Eye (tissue), 1 donor: ENCODE data around the gene H6PD.

ENCODE experiments used
- DNase-seq: peaks from one replicate; pipeline ENCODE4 v3.0.0-alpha.2; 2015

Gene H6PD

DNA sequence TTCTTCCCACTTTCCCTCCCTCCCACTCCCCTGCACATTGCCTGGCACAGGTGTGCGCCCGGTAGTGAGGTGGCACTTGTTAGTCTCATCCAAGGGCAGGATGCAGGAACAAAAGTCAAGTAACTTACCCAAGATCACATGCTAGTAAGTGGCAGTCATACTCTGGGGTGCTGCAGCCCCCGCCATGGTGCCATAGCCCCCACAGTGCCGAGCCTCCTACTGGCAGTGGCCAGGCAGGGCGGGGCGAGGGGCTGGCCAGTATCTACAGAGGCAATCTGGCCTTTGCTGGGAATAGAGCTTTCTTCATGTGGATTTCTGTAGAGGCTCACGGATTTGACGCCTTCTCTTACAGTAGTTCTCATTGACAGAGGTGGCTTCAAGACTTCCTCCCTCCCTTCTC lies 26.9 kb downstream of the H6PD start:
- DNase-seq, result no peak

DNA sequence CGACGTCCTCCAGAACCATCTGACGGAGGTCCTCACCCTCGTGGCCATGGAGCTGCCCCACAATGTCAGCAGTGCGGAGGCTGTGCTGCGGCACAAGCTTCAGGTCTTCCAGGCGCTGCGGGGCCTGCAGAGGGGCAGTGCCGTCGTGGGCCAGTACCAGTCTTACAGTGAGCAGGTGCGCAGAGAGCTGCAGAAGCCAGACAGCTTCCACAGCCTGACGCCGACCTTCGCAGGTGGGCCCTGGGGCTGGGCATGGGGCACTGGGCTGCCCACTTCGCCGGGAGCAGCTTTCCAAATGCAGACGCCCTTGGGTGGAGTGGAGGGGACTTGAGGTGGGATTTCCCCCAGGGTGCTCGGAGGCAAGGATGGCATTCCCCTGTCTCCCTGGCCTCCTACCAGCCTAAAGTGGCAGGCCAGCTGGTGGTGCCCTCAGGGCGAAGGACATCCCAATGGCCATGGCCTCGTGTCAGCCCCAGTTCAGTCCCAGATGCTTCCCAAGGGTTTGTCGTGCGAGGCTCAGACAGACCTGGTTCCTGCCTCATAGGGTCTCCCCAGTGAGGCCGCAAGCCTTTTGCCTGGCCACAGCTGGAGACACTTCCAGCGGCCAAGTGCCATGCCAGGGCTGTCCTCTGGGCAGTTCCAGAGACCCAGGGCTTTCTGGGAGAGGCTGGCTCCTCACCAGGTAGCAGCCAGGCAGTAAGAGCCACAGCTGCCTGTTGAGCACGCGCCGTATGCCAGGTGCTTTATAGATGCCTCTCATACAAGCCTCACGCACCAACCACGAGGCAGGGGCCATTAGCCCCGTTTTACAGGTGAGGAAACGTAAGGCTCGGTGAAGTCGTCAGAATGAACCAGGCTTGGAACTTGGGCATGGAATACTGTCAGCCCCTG lies 27.8 kb downstream of the H6PD start:
- no peak for DNase-seq

DNA sequence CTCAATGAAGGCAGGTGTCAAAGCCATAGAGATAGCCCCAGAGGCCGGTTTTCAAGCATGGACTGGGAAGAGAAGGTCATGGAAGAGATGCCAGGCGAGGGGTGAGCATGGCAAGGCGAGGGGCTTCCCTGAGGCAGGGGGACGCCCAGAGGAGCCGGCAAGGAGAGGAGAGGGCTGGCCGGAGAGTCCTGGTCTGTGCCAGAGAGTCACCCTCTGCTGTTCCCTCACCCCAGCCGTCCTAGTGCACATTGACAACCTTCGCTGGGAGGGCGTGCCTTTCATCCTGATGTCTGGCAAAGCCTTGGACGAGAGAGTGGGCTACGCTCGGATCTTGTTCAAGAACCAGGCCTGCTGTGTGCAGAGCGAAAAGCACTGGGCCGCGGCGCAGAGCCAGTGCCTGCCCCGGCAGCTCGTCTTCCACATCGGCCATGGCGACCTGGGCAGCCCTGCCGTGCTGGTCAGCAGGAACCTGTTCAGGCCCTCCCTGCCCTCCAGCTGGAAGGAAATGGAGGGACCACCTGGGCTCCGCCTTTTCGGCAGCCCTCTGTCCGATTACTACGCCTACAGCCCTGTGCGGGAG lies 28.8 kb downstream of the H6PD start:
- no peak for DNase-seq

DNA sequence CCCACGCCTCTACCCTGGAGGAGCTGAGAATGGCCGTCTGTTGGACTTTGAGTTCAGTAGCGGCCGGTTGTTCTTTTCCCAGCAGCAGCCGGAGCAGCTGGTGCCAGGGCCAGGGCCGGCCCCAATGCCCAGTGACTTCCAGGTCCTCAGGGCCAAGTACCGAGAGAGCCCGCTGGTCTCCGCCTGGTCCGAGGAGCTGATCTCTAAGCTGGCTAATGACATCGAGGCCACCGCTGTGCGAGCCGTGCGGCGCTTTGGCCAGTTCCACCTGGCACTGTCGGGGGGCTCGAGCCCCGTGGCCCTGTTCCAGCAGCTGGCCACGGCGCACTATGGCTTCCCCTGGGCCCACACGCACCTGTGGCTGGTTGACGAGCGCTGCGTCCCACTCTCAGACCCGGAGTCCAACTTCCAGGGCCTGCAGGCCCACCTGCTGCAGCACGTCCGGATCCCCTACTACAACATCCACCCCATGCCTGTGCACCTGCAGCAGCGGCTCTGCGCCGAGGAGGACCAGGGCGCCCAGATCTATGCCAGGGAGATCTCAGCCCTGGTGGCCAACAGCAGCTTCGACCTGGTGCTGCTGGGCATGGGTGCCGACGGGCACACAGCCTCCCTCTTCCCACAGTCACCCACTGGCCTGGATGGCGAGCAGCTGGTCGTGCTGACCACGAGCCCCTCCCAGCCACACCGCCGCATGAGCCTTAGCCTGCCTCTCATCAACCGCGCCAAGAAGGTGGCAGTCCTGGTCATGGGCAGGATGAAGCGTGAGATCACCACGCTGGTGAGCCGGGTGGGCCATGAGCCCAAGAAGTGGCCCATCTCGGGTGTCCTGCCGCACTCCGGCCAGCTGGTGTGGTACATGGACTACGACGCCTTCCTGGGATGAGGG lies 29.7 kb downstream of the H6PD start:
- no peak for DNase-seq

DNA sequence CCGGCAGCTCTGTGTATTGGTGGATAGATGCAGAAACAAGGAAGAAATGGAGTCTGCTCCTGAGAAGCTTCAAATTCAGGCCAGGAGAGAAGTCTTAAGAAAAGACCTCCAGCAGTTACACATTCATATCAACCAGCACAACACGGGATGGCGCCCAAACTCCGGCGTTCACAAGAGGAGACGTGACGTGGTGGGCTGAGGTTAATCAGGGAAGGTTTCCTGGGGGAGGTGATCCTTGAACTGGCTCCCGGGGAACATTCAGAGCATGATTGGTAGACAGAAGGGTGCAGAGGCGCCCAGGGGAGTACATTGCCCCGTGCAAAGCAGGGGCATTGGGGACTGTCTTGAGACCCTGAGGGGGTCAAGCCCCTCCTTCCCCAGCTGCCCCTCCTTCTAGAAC lies 30.5 kb downstream of the H6PD start:
- DNase-seq, result no peak

DNA sequence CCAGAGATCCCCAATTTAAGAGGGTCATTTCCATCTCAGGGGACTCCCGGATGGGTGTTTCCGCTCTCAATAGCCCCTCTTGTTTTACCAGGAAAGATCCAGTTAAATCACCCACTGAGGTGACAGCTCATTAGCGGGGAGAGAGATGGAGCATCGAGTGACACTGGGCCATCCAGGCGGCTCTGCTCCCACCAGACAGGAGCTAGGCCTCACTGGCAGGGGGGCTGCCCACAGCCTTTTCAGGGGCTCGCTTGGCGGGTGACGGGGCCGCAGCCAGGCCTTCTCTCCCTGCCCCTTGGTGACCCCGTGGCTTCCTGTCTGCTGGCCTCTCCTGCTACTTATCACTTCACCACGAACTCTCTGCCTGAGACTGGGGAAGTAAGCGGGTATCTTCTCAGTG lies 31.4 kb downstream of the H6PD start:
- peak; percentile 33 for DNase-seq

DNA sequence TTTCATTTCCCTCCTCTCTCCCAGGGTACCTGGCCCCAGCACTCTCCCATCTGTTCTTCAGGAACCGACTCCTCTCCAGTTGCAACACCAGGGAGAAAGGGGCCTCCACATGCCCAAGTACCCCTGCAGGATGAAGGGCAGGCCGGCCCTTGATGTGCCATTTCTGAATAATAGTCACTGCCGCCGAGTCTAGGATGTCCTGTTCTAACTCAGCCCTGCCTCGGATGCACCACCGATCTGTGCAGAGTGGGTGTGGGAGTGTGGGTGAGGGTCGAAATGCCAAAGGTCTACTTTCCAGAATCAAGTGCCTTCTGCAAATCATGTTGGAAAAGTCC lies 32.7 kb downstream of the H6PD start:
- DNase-seq, result no peak

DNA sequence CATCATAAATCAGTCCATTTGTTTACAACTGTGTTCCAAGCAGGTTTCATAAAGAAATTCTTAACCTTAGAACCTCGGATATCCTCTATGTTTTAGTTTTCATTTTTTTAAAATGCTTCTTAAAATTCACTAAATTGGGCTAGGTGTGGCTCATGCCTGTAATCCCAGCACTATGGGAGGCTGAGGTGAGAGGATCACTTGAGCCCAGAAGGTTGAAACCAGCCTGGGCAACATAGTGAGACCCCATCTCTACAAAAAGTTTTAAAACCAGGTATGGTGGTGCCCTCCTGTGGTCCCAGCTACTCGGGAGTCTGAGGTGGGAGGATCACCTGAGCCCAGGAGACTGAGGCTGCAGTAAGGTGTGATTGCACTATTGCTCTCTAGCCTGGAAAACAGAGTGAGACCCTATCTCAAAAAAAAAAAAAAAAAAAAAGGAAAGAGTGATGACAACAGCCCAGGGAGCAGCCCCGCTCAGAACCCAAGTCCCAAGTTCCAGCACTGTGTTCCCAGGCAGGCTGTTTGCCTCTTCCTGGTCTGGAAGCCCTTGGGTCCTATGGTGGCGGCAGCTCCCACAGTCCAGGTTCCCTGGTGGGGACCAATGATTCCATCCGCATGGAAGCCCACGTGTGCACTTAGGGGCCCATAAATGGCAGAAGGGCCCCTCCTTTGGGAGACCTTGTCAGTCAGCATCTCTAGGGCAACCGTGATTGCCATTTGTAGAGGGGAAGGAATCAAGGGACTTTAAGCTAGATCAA lies 33.4 kb downstream of the H6PD start:
- DNase-seq, result no peak

DNA sequence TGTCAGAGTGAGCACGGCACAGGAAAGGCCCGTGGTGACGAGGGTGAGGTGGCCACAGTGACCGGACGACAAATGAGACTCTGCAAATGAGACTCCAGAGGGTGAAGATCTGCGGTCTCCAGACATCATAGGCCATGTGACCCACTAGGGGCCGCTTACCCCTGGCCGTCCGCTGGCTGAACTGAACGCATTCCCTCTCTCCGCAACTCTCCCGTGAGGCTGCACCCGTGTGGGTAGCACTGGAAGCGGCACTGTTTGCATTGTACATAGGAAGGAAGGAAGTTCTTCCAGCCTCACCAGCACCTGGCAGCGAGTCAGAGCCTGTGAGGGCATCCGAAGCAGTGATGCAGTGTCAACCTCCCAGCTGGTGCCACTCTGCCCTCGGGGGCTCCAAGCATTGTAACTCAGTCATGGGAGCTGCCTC lies 34.5 kb downstream of the H6PD start:
- DNase-seq, result peak; percentile 29

DNA sequence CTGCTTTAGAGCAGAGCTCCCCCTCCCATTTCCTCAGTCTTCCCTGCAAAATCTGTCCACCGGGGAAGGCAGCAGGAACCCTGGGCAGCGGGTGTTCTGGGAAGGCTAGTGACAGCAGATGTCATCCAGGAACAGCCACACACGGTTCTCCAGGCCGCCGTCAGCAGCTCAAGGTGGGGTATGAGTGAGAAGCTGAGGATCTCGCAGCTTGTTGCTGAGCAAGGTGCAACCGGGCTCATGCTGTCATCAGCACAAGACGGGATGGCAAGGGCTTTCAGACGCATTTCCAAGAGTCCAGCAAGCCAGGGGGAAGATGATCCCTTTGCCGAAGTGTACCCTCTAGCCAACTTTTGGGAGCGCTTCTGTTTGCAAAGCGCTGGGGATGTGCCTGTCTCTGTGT lies 35.1 kb downstream of the H6PD start:
- peak; percentile 11 for DNase-seq

DNA sequence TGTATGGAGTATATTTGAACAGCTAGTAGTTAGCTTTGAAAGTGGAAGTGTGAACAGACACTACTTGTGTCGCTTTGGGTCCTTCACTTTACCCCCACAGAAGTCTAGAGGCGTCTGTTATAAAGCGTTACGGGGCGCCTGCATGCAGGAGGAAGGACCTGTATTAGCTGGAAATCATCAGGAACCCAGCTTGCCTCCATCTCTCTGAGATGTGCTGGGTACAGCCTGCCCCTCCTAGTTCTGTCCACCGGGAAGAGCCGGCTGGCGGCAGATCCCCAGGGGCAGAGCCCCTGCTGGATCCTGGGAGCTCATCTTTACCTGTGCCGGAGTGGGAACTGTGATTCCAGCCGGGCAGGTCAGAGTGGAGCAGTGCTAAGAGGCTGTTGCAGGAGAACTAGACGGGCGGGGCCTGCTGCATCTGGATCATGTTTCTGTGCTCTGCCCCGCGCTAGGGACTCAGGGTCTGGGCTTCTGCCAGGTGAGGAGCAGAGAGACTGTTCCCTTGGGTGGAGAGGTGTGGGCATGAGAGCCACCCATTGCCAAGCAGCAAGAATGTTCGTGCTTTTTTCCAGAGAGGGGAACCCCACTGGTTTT lies 35.8 kb downstream of the H6PD start:
- peak; percentile 39 for DNase-seq

DNA sequence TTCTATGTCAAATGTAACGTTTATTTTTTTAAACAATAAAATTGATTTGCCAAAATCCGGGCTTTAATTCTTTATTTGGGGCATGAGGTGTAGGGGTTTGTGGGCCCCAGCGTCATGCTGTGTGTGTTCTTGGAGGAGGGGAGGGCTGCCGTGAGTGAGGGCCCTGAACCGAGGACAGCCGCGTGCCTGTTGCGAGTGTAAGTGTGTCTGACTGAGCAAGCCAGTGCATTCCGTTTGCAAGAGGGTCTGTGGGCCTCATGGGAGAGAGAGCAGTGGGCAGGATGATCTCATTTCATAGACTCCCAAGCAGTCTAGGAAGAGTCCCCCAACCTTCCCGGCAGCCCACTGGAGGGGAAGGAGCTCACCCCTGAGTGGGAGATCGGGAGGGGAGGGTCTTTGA lies 36.7 kb downstream of the H6PD start:
- DNase-seq, result peak; percentile 74

DNA sequence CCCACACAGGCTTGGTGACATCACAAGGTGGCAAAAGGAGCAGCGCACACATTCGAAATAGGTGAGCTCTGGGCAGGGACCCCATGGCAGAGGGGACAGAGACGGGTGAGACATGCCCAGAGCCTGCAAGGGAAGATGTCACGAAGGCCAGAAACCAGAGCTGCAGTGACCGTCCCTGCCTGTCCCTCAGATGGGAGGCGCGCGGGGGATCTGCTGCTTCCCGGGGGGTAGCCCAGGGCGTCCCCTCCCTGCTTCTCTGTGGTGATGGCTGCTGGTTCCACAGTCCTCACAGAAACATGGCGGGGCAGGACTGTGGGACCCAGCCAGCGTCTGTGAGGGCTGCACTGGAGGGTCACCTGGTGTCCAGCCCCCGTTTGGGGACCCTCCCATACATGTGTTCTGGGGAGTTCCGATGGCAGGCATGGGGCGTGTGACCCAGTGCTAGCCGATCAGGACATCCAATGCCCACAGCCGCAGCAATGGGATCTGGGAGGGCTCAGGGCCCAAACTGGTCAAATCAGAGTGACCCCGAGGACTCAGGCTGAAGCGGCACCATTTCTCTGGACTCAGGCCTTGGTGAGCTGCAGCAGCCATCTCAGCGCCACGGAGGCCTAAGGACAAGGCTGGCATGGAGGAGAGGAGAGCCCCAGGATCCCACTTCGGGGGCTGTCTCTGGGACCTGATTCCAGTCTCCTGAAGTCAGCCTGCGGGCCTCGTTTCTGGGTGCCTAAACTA lies 37.5 kb downstream of the H6PD start:
- no peak for DNase-seq

DNA sequence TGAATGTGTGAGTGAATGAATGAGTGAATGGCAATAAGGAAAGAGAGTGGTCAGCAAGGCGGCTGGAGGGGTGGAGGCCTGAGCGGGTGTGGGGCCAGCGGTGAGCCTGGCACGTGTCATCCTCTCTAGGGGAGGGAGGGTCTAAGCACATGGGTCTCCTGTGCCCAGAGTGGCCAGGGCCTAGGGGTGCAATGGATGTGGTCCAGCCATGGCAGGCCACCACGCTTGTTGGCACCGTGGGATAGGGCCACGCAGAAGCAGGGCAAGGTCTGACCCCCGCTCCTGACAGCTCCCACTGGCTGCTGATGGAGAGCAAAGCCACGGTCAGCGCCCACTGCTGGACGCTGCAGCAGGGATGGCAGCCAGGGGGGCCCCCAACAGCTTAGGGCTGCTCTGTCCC lies 38.6 kb downstream of the H6PD start:
- DNase-seq, result no peak

DNA sequence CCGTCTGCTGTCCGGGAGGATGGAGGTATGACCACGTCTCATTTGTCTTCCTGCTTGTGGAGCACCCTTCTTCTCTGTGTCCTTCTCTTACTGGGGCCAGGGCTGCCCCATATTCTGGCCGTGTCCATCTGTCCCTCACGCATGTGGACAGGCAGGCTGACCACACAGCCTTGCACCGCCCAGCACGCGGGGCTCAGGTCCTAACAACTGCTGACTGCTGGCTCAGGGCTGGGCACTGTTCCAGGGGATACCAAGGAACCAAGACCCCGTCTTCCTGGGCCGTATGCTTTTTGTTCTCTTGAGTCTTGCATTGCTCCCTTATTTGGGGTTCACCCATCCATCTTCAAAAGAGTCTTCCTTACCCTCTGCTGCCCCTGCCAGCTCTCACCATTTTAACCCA lies 40.6 kb downstream of the H6PD start:
- DNase-seq, result no peak

DNA sequence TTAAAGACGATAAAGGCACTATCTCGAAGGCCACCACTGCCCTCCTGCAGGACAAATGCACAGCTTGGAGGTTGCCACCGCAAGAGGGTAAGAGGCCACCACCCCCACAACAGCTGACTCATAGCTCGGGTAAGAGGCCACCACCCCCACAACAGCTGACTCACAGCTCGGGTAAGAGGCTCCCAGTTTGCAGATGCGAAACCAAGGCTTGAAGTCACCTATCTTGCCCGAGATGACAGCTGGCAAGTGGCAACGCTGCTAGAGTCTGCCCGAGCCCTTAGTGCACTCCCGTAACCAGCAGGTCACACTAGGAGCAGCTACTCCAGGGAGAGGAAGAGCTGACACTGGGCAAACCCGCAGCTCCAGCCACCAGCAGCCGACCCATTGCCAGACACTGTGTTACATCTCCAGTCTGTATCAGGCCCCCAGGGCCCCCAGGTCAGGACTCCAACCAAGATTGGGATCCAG lies 41.0 kb downstream of the H6PD start:
- DNase-seq, result peak; percentile 23

DNA sequence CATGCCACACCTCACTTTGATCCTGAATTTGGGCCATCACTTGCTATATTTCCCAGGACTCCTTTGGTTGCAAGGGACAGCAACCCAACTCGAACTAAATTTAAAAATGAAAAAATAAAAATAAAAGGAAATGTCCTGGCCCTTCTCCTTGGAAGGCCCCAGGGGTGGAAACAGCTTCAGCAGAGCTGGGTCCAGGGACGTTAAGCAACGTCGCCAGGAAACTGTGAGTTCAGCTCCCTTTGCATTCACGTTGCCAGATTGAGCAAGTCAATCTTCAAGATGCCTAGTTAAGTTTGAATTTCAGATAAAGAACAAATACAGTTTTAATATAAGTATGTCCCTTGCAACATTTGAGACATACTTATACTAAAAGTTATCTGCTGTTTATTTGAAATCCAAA lies 43.5 kb downstream of the H6PD start:
- DNase-seq, result no peak

DNA sequence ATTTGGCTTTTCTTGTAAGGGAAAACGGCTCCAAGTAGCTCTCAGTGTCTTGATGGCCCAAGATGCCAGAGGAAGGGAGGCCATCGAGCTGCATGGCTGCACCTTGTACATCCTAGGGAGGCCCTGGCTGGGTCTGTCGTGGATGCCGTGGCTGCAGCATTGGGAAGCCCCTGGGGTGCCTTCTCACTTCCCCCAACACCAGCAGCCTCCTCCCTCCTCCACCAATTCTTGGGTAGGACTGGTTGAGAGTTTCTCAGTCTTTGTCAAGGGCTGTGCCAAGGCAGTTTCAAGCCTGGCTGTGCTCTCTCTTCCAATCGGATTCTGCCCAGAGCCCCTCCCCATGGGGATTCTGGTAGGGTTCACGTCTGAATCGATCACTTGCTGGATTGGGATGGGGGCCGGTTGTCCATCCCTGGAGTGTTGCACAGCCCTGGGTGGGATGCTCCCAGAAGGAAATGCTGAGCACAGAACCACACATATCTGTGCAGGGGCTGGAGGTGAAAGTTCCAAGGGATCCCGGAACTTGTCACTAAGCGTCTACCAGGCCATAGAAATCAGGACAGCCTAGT lies 44.1 kb downstream of the H6PD start:
- DNase-seq, result no peak

DNA sequence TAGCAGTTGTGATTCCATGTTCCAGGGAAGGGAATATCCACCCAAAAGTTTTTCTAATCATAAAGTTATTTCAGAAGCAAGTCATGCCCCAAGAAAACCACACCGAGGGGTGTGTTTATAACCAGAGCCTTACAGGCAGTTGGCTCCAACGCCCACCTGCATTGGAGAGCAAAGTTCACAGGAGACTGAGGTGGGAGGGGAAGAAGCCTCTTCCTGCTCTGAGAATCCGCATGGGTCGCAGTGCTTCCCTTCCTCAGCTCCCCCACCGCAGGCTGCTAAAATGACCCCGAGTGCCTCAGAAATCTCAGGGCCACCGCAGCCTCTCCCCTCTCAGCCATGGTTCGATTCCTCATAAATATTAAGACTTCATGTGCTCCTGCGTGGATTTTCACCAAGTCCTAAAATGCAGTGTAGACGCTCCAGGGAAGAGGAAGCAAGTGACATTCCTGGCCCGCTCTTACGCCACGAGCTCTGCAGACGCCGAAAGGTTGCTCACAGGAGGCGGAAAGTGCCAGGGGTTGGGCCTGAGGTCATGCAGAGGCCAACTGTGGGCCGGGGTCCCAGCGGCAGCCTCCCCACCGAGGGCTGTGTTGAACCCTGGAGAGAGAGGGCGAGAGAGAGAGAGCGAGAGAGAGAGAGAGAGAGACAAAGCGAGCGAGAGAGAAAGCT lies 44.7 kb downstream of the H6PD start:
- DNase-seq, result no peak

DNA sequence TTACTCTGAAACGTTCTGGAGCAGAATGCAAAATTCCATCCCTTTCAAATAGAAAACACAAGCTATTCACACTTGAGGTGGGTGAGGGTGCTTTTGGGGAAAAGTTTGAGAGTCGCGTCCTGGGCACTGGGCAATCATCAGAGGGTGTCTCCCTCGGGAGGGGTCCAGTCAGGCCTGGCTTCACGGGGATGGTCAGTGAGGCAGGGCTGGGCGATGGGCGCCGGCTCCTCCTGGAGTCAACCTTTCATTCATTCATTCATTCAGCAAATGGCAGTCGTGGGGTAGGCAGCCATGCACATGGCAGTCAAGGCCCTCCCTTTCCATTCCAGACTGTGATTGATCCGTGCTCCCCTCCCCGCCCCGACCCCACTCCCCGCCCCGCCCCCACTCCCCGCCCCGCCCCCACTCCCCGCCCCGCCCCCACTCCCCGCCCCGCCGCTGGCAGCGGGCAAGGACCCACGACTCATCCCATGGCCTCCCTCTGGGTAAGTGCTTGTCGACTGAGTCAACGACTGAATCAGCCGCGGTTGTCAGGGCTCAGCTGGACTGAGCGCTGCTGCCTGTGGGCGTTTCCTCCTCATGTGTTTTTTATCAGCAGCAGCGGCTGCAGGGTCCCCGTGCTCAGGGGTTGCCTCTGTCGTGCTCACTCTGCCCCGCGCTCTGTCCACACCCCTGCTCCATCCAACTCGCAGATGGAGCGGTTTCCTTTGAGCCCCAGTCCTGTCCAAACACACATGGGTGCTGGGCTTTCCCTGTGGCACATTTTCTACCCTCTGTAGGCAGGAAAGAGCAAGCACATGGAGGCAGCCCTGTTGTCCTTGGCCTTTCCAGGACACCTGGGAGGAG lies 45.7 kb downstream of the H6PD start:
- peak; percentile 81 for DNase-seq
